GM10847 (cell line): ENCODE measurements around the gene SLC1A7.

Source experiments
- POLR2A ChIP-seq: IDR thresholded peaks from 2 replicates; pipeline ENCODE4 v1.6.1; 2011; ENCODE audit not compliant: insufficient read length; ENCODE audit errors: extremely low read depth

The SLC1A7 gene

GRCh38 chr1:53092659-53093450 lies 49.6 kb downstream of the SLC1A7 start:
- no peak for TF ChIP-seq POLR2A

GRCh38 chr1:53091841-53092645 lies 50.4 kb downstream of the SLC1A7 start:
- no peak for TF ChIP-seq POLR2A

- TF ChIP-seq POLR2A = no peak
Observed at GRCh38 chr1:53090227-53091147, 52.0 kb downstream of the SLC1A7 start.

- no peak for TF ChIP-seq POLR2A
Observed at GRCh38 chr1:53089478-53090226, 52.8 kb downstream of the SLC1A7 start.

GRCh38 chr1:53088616-53089300 lies 53.7 kb downstream of the SLC1A7 start:
- no peak for TF ChIP-seq POLR2A

GRCh38 chr1:53087332-53088285 lies 54.8 kb downstream of the SLC1A7 start:
- no peak for TF ChIP-seq POLR2A

GRCh38 chr1:53086491-53087070 lies 55.9 kb downstream of the SLC1A7 start:
- TF ChIP-seq POLR2A = no peak

- no peak for TF ChIP-seq POLR2A
Observed at GRCh38 chr1:53085405-53085804, 57.0 kb downstream of the SLC1A7 start.

GRCh38 chr1:53084589-53084971 lies 57.9 kb downstream of the SLC1A7 start:
- TF ChIP-seq POLR2A = no peak

GRCh38 chr1:53083636-53084588 lies 58.5 kb downstream of the SLC1A7 start:
- TF ChIP-seq POLR2A = no peak

- TF ChIP-seq POLR2A = no peak
Observed at GRCh38 chr1:53082826-53083455, 59.5 kb downstream of the SLC1A7 start.

GRCh38 chr1:53081384-53082066 lies 60.9 kb downstream of the SLC1A7 start:
- TF ChIP-seq POLR2A = no peak
